ENCODE results near the gene IL36B.

DNA sequence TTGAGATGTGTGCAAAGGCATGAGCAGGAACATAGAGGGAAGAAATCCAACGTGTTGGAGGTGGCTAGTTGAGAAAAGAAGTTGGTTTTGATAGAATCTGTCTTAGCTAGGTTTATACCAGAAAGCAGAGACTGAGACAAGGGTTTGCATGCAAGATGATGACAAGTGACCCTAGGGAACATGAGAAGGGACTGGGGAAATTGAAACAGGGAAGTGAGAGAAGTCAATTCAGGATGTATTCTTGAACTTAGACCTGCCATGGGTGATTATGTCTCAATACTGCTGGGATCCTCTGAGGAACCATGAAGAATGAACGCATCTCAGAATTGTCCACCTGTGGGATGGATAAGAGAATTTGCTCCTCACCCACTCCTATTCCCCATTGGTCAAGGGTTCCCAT is 26.9 kb downstream of the IL36B start:
- TF ChIP-seq, protein P1, sequence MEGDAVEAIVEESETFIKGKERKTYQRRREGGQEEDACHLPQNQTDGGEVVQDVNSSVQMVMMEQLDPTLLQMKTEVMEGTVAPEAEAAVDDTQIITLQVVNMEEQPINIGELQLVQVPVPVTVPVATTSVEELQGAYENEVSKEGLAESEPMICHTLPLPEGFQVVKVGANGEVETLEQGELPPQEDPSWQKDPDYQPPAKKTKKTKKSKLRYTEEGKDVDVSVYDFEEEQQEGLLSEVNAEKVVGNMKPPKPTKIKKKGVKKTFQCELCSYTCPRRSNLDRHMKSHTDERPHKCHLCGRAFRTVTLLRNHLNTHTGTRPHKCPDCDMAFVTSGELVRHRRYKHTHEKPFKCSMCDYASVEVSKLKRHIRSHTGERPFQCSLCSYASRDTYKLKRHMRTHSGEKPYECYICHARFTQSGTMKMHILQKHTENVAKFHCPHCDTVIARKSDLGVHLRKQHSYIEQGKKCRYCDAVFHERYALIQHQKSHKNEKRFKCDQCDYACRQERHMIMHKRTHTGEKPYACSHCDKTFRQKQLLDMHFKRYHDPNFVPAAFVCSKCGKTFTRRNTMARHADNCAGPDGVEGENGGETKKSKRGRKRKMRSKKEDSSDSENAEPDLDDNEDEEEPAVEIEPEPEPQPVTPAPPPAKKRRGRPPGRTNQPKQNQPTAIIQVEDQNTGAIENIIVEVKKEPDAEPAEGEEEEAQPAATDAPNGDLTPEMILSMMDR (IDR thresholded peaks at IDR 0.05; ENCODE audit: insufficient read depth, low read depth, low read length), result no peak
- no peak for TF ChIP-seq EZH2 (IDR thresholded peaks at IDR 0.05; ENCODE audit: insufficient read depth, low read length)

All from astrocyte (in vitro differentiated cells and primary cell).